T-helper 1 cell treated with Interleukin-12 subunit alpha and Interleukin-12 subunit beta and Interleukin-4 antibody, amounts not matched to agents 30 ng/mL and 1 ng/mL, for 36 hours (primary cell): Measurements from ENCODE around the gene DLAT. TPM values are rescaled to one million over a fixed set of nuclear protein-coding genes. Genes with fewer than 3 reads are reported as not detected.
"Not testable (repeated sequence)": the region's sequence is repeated elsewhere in the genome, so short reads cannot be mapped to it uniquely, and the experiment has no call there.

ENCODE experiments used
- intact Hi-C: fragments of 100-400 bp; cut with micrococcal nuclease; formaldehyde crosslinking; loops from one replicate; pipeline ENCODE4 v1.15.1; 2024
- total RNA-seq: library from RNA; stranded (reverse); gene quantifications from 2 replicates; pipeline ENCODE4 v1.2.3, GENCODE V29; 2022

DLAT gene
- 31.1 and 31.7 TPM in 2 replicates for total RNA-seq

- intact Hi-C loops: loop anchor here (1.0 to 10.0 kb wide), 12 partner anchors 42 to 423 kb away; partner anchors contain the start of genes ALG9, CFAP68, FDXACB1 and NKAPD1
Measured at GRCh38 chr11:112024773-112025678, at the start of gene DLAT. Gene DLAT (plus strand): TSS chr11:112025408. CDS start chr11:112025473, 65 bp downstream.

GRCh38 chr11:111976119-111976766, 49.0 kb upstream of the DLAT start:
- intact Hi-C loops: no loop called here

- intact Hi-C loops: no loop called here
Measured at GRCh38 chr11:111976767-111977145, 48.5 kb upstream of the DLAT start.

- intact Hi-C loops: no loop called here
Measured at GRCh38 chr11:111977146-111978027, 47.8 kb upstream of the DLAT start.

- intact Hi-C loops: no loop called here
Measured at GRCh38 chr11:111978028-111978771, 47.0 kb upstream of the DLAT start.

GRCh38 chr11:111980062-111980461, 45.1 kb upstream of the DLAT start:
- intact Hi-C loops: no loop called here

GRCh38 chr11:111981270-111981669, 43.9 kb upstream of the DLAT start:
- intact Hi-C loops: no loop called here

GRCh38 chr11:111982019-111982464, 43.2 kb upstream of the DLAT start:
- intact Hi-C loops: loop anchor here (1.0 to 2.0 kb wide), 5 partner anchors 43 to 111 kb away; partner anchors contain the start of genes ALG9, CFAP68, DLAT and FDXACB1

GRCh38 chr11:111982541-111983186, 42.5 kb upstream of the DLAT start:
- intact Hi-C loops: loop anchor here (1.0 to 2.0 kb wide), 5 partner anchors 42 to 112 kb away; partner anchors contain the start of genes ALG9, CFAP68, DLAT and FDXACB1

GRCh38 chr11:111983187-111983986, 41.8 kb upstream of the DLAT start:
- intact Hi-C loops: loop anchor here (2.0 kb wide), 2 partner anchors 41 to 113 kb away; partner anchors contain the start of genes ALG9 and DLAT

GRCh38 chr11:111986589-111986988, 38.6 kb upstream of the DLAT start:
- intact Hi-C loops: no loop called here

- intact Hi-C loops: no loop called here
Measured at GRCh38 chr11:111990381-111990780, 34.8 kb upstream of the DLAT start.

GRCh38 chr11:111992206-111992855, 32.9 kb upstream of the DLAT start:
- intact Hi-C loops: no loop called here

GRCh38 chr11:111996129-111996528, 29.1 kb upstream of the DLAT start:
- intact Hi-C loops: no loop called here

- intact Hi-C loops: not testable (repeated sequence)
Measured at GRCh38 chr11:111996669-111997068, 28.5 kb upstream of the DLAT start.

GRCh38 chr11:111999111-111999510, 26.1 kb upstream of the DLAT start:
- intact Hi-C loops: no loop called here

- intact Hi-C loops: no loop called here
Measured at GRCh38 chr11:112000703-112001102, 24.5 kb upstream of the DLAT start.

GRCh38 chr11:112002491-112003216, 22.6 kb upstream of the DLAT start:
- intact Hi-C loops: no loop called here
